ENCODE measurements around the gene CLASP1. TPM values are rescaled to one million over a fixed set of nuclear protein-coding genes. Genes with fewer than 3 reads are reported as not detected.

Gene CLASP1
- total and polyA plus RNA-seq, 2 donors (not counting 3 experiments of a cell fraction or from before 2014, with no cell fraction given): 10.0 to 57.9 TPM

DNA sequence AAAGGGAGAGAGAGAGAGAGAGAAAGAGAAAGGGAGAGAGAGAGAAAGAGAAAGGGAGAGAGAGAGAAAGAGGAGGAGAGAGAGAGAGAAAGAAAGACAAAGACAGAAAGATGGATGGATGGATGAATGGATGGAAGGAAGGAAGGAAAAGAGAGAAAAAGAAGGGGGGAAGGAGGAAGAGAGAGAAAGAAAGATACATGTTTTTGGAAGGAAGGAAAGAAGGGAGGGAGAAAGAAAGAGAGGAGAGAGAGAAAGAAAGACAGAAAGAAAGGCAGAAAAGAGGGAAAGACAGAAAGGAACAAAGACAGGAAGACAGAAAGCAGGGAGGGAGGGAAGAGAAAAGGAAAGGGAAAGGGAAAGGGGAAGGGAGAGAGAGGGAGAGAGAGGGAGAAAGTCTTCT is 67.0 kb downstream of the CLASP1 start:
- no peaks in the 10 kb centered on the region for H3K27me3 ChIP-seq (ENCODE audit: control insufficient read depth in 2 of 2, insufficient read depth in 2 of 2, low read length in 2 of 2)
- H3K9me1 ChIP-seq (replicated peaks; ENCODE audit: control insufficient read depth, extremely low read depth, insufficient read depth, low read length): no peaks in the 10 kb centered on the region
- peaks cover 6% of the 10 kb centered on the region for H4K20me1 ChIP-seq (replicated peaks; ENCODE audit: control insufficient read depth, extremely low read depth, insufficient read depth, low read length)
- no peak overlapping the region for H3K4me2 ChIP-seq (ENCODE audit: insufficient read depth, low read length)
- no peak overlapping the region for H3K27ac ChIP-seq (ENCODE audit: insufficient read depth, low read depth, low read length)
- H3K9me3 ChIP-seq (replicated peaks; ENCODE audit: control insufficient read depth, insufficient read depth, low read length): no peaks in the 10 kb centered on the region
- H3K4me1 ChIP-seq (ENCODE audit: control insufficient read depth, extremely low read depth, insufficient read depth, low read length): no peaks in the 10 kb centered on the region
- CTCF ChIA-PET: no interaction called here
- H2AFZ ChIP-seq (ENCODE audit: low read depth, low read length): no peak overlapping the region
- TF ChIP-seq POLR2A (IDR thresholded peaks at IDR 0.05; ENCODE audit: low read depth, low read length): no peak
- no peak for TF ChIP-seq JUN (IDR thresholded peaks at IDR 0.05; ENCODE audit: borderline replicate concordance, insufficient read depth, insufficient read length, low read depth)
- no peak for TF ChIP-seq GATA2 (IDR thresholded peaks at IDR 0.05; ENCODE audit: insufficient read depth, insufficient read length, low read depth, low read length)
- TF ChIP-seq CTCF (IDR thresholded peaks at IDR 0.05; ENCODE audit: extremely low read depth in 1 of 2, insufficient read depth in 1 of 2, low read depth in 1 of 2, low read length in 2 of 2): no peak
- no peak for TF ChIP-seq MYC (IDR thresholded peaks at IDR 0.05; ENCODE audit: low read depth, low read length)
- no peak for TF ChIP-seq EZH2 (IDR thresholded peaks at IDR 0.05; ENCODE audit: borderline replicate concordance, low read depth, low read length, severe bottlenecking)
- no peak for TF ChIP-seq POLR2AphosphoS5 (IDR thresholded peaks at IDR 0.05; ENCODE audit: insufficient read depth, low read depth, low read length)
- TF ChIP-seq MAX (IDR thresholded peaks at IDR 0.05; ENCODE audit: insufficient read depth, insufficient read length): no peak
- no peak for TF ChIP-seq FOS (IDR thresholded peaks at IDR 0.05; ENCODE audit: borderline replicate concordance, insufficient read depth, low read length)
- POLR2A ChIA-PET: no interaction called here
- H3K79me2 ChIP-seq (ENCODE audit: control insufficient read depth, insufficient read depth, low read length): peaks cover 15% of the 10 kb centered on the region
- H3K36me3 ChIP-seq (ENCODE audit: control insufficient read depth in 2 of 2, extremely low read depth in 1 of 2, insufficient read depth in 2 of 2, low read length in 2 of 2): no peaks in the 10 kb centered on the region
- intact Hi-C loops (cut with micrococcal nuclease) (no loop called here), dilution Hi-C loops (cut with MboI; ENCODE audit: extremely low pct_ligation_motif_present, low sequenced_read_pairs) (no loop called here)
- no peak overlapping the region for H3K9ac ChIP-seq (replicated peaks; ENCODE audit: extremely low read depth, insufficient read depth, low read length)
- H3K4me3 ChIP-seq (replicated peaks in 1 of 3; ENCODE audit: insufficient read depth in 1 of 3, low read depth in 1 of 3, low read length in 3 of 3): no peak overlapping the region
- DNase-seq (ENCODE audit: low read depth, low spot score): no peak
- BruUV-seq (replicated peaks): no TSS peak
- no peak for FAIRE-seq

Data from endothelial cell of umbilical vein (primary cell).